Activated naive CD8-positive, alpha-beta T cell treated with anti-CD3 and anti-CD28 coated beads, Interleukin-2, amount 50 U/mL, for 24 hours (primary cell): ENCODE results near the gene BTBD6.

ENCODE experiments used
- ATAC-seq: fragments of 150-1000 bp; cut with Tn5 transposase; one replicate; pipeline ENCODE4 v1.10.0; 2021
- DNase-seq: peaks from one replicate; pipeline ENCODE4 v3.0.0; 2021
- H3K27ac Mint-ChIP-seq: one replicate; pipeline ENCODE4 v1.8.0; 2021; ENCODE audit warnings: mild to moderate bottlenecking, mixed read lengths
- H3K27me3 Mint-ChIP-seq: one replicate; pipeline ENCODE4 v1.8.0; 2021; ENCODE audit warnings: mixed read lengths
- H3K36me3 Mint-ChIP-seq: one replicate; pipeline ENCODE4 v1.8.0; 2021; ENCODE audit warnings: low read depth, mixed read lengths
- H3K4me1 Mint-ChIP-seq: one replicate; pipeline ENCODE4 v1.8.0; 2021; ENCODE audit warnings: mixed read lengths
- H3K4me3 Mint-ChIP-seq: one replicate; pipeline ENCODE4 v1.8.0; 2021; ENCODE audit warnings: mild to moderate bottlenecking, moderate library complexity, mixed read lengths
- H3K9me3 Mint-ChIP-seq: one replicate; pipeline ENCODE4 v1.8.0; 2021; ENCODE audit warnings: mixed read lengths

The BTBD6 gene

DNA sequence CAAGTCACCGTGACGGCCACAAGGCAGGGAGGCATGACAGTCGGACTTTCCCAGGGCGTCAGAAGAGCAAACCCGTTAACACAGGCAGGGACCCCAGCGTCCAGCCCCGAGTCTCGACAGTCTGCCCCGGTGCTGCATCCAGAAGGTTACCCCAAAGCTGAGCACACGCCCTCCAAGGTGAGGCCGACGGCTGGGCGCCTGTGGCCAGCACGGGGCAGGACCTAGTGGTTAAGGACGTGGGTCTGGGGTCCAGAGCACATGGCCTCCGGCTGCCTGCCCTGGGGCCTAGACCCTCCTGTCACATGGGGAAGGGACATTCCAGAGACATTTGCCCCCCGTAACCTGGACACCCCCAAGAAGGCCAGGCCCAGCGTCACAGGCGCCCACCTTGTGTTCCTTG, 29.7 kb upstream of the BTBD6 start:
- Mint-ChIP-seq H3K36me3 (peaks cover 7% of the 10 kb centered on the region), H3K4me1 (no peaks in the 10 kb centered on the region), H3K27me3 (no peaks in the 10 kb centered on the region), H3K9me3 (no peaks in the 10 kb centered on the region), H3K4me3 (no peak overlapping the region), H3K27ac (no peak overlapping the region)
- ATAC-seq (no peak), DNase-seq (no peak)

- Mint-ChIP-seq H3K9me3 (no peaks in the 10 kb centered on the region), H3K36me3 (peaks cover 11% of the 10 kb centered on the region), H3K27ac (no peak overlapping the region), H3K4me1 (no peaks in the 10 kb centered on the region), H3K4me3 (no peak overlapping the region), H3K27me3 (no peaks in the 10 kb centered on the region)
- ATAC-seq (no peak), DNase-seq (no peak)
These were observed 29.2 kb upstream of the BTBD6 start for GRCh38 chr14:105219043-105219612.

- Mint-ChIP-seq H3K9me3 (no peaks in the 10 kb centered on the region), H3K27ac (no peak overlapping the region), H3K27me3 (no peaks in the 10 kb centered on the region), H3K36me3 (peaks cover 13% of the 10 kb centered on the region), H3K4me1 (no peaks in the 10 kb centered on the region), H3K4me3 (no peak overlapping the region)
- DNase-seq (no peak), ATAC-seq (no peak)
These were observed 28.6 kb upstream of the BTBD6 start for GRCh38 chr14:105219753-105220152.

DNA sequence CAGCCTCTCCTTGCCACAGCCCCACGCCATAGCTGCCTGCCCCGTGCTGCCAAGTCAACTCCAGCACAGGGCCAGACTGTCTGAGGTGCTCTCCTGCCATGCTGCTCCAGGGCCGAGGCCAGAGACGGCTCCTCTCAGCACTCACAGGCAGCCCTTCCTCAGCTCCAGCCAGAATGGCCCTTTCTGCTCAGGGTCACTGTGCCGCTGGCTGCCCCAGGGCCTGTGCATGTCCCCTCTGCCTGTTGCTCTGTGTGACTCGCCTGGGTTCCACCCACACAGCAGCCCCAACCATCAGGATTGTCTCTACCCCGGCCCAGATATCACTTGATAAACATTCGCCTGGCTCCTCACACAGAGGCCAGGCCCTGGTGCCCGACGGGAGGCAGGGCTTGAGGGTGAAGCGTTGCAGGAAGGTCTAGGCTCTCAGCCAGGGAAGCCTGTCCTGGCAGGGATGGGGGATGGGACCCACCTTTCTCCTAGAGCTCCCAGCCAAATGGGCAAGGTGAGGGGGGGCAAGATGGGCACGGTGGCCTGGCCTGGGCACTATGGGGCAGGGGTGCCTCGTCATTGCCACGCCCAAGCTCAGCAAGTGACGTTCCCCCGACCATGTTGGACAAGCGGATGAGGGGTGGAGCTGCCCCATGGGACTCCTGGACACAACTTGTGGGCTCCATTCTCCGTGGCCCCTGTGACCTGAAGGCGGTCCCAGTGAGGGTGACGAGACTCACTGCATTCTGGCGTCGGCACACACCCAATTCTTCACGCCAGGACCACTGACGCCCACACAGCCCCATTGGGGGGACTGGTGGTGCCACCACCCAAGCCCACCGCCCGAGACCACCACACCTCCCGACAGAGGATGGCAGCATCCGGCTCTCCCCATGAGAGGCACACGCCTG, 27.4 kb upstream of the BTBD6 start:
- H3K36me3 Mint-ChIP-seq: peaks cover 14% of the 10 kb centered on the region
- no peaks in the 10 kb centered on the region for H3K9me3 Mint-ChIP-seq

DNA sequence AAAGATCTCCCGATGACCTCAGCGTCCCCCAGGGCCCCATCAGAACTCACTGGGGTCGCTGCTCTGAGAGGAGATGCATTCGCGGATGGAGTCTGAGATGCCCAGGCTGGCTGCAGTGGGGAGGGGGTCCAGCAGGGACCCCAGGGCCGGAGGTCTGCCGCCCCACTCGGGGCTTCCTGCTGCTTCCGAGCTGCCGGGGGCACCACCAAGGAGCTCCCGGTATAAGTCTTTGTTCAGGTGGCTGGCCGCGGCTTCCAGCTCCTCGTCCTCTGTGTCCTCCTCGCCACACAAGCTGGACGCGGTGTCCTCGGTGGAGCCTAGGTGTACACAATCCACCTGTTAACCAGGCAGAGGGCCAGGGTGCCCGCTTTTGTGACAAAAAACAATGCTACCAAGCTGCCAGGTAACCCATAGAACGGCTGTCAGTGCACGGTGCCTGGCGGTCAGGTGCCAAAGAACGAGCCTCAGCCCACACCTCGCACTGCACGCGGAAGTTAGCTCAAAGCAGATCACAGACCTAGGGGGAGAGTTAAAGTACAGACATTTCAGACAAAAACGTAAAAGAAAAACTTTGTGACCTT, 26.6 kb upstream of the BTBD6 start:
- Mint-ChIP-seq H3K9me3 (no peaks in the 10 kb centered on the region), H3K27ac (no peak overlapping the region), H3K27me3 (no peaks in the 10 kb centered on the region), H3K4me1 (no peaks in the 10 kb centered on the region), H3K4me3 (no peak overlapping the region), H3K36me3 (peaks cover 14% of the 10 kb centered on the region)
- DNase-seq (no peak), ATAC-seq (no peak)

More for the DNA sequence above, 27.4 kb upstream of the BTBD6 start:
- Mint-ChIP-seq H3K27ac (no peak overlapping the region), H3K4me3 (no peak overlapping the region), H3K4me1 (no peaks in the 10 kb centered on the region), H3K27me3 (no peaks in the 10 kb centered on the region)
- ATAC-seq (peak; percentile 17), DNase-seq (no peak)

GRCh38 chr14:105223260-105223659, 25.1 kb upstream of the BTBD6 start:
- H3K36me3 Mint-ChIP-seq: peaks cover 14% of the 10 kb centered on the region
- DNase-seq (no peak), ATAC-seq (no peak)
- no peaks in the 10 kb centered on the region for H3K27me3 Mint-ChIP-seq
- H3K9me3 Mint-ChIP-seq: no peaks in the 10 kb centered on the region
- no peak overlapping the region for H3K4me3 Mint-ChIP-seq
- H3K4me1 Mint-ChIP-seq: no peaks in the 10 kb centered on the region
- H3K27ac Mint-ChIP-seq: no peak overlapping the region

GRCh38 chr14:105223770-105224544, 24.4 kb upstream of the BTBD6 start:
- Mint-ChIP-seq H3K27me3 (no peaks in the 10 kb centered on the region), H3K27ac (no peak overlapping the region), H3K36me3 (peaks cover 15% of the 10 kb centered on the region), H3K4me3 (no peak overlapping the region), H3K9me3 (no peaks in the 10 kb centered on the region), H3K4me1 (no peaks in the 10 kb centered on the region)
- no peak for DNase-seq
- ATAC-seq: no peak

- Mint-ChIP-seq H3K4me3 (no peak overlapping the region), H3K27me3 (no peaks in the 10 kb centered on the region), H3K4me1 (no peaks in the 10 kb centered on the region), H3K9me3 (no peaks in the 10 kb centered on the region), H3K36me3 (peaks cover 17% of the 10 kb centered on the region), H3K27ac (no peak overlapping the region)
- no peak for DNase-seq
- ATAC-seq: no peak
These were observed 23.3 kb upstream of the BTBD6 start for GRCh38 chr14:105224845-105225570.

DNA sequence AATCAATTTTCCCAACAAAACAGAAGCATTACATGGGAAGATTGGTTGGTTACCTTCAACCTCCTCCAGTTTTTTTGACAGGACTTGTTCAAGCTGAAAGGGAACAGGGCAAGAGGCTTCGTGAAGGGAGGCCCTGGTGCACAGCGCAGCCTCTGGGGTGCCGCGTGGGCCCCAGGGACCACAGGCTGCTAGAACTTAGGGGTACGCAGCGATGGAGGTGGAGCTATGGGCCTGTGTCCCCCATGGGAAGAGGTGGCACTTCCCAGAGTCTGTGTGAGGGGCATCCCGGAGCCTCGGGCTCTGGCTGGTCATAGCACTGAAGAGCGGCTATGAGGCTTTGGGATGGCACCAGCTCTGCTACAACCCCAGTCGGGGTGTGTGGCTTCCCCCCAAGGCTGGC, 22.1 kb upstream of the BTBD6 start:
- Mint-ChIP-seq H3K4me1 (no peaks in the 10 kb centered on the region), H3K27me3 (no peaks in the 10 kb centered on the region), H3K4me3 (no peak overlapping the region), H3K27ac (no peak overlapping the region), H3K36me3 (peaks cover 14% of the 10 kb centered on the region), H3K9me3 (no peaks in the 10 kb centered on the region)
- ATAC-seq (no peak), DNase-seq (no peak)

DNA sequence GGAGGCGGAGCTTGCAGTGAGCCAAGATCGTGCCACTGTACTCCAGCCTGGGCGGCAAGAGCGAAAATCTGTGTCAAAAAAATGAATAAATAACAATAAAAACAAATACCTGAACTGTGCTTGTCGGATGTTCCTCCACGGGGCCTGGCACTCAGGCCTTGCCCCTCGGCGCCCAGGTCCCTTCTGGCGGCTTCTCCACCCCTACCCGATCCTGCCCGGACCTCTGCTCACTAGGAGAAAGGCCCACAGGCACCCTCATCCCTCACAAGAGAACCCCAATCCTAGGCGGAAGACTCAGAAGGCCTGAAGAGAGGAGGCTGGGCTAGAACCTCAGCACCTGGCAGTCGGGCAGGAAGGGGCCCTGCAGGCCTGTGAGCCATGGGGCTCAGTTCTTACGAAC, 21.0 kb upstream of the BTBD6 start:
- Mint-ChIP-seq H3K36me3 (peaks cover 14% of the 10 kb centered on the region), H3K27me3 (no peaks in the 10 kb centered on the region), H3K4me1 (no peaks in the 10 kb centered on the region), H3K4me3 (no peak overlapping the region), H3K27ac (no peak overlapping the region), H3K9me3 (no peaks in the 10 kb centered on the region)
- DNase-seq: no peak
- ATAC-seq: no peak

- no peaks in the 10 kb centered on the region for H3K9me3 Mint-ChIP-seq
- no peak overlapping the region for H3K27ac Mint-ChIP-seq
- no peak overlapping the region for H3K4me3 Mint-ChIP-seq
- no peaks in the 10 kb centered on the region for H3K4me1 Mint-ChIP-seq
- no peaks in the 10 kb centered on the region for H3K27me3 Mint-ChIP-seq
- peaks cover 11% of the 10 kb centered on the region for H3K36me3 Mint-ChIP-seq
- ATAC-seq (no peak), DNase-seq (no peak)
These were observed 19.8 kb upstream of the BTBD6 start for GRCh38 chr14:105228562-105228961.

- H3K27ac Mint-ChIP-seq: no peak overlapping the region
- H3K4me3 Mint-ChIP-seq: no peak overlapping the region
- DNase-seq (no peak), ATAC-seq (no peak)
- H3K27me3 Mint-ChIP-seq: no peaks in the 10 kb centered on the region
- H3K4me1 Mint-ChIP-seq: no peaks in the 10 kb centered on the region
- H3K36me3 Mint-ChIP-seq: peaks cover 8% of the 10 kb centered on the region
- H3K9me3 Mint-ChIP-seq: no peaks in the 10 kb centered on the region
These were observed 19.2 kb upstream of the BTBD6 start for GRCh38 chr14:105229099-105229655.

GRCh38 chr14:105240811-105241576, 7.3 kb upstream of the BTBD6 start:
- Mint-ChIP-seq H3K4me3 (no peak overlapping the region), H3K27me3 (no peaks in the 10 kb centered on the region), H3K4me1 (peaks cover 8% of the 10 kb centered on the region), H3K27ac (no peak overlapping the region), H3K9me3 (no peaks in the 10 kb centered on the region), H3K36me3 (peaks cover 4% of the 10 kb centered on the region)
- no peak for DNase-seq
- no peak for ATAC-seq
